Activated gamma-delta T cell (primary cell): ENCODE data around the gene MAPK8IP3.
"Not testable (repeated sequence)": the region's sequence is repeated elsewhere in the genome, so short reads cannot be mapped to it uniquely, and the experiment has no call there.

Experiments
- DNase-seq: peaks from one replicate; lab custom pipeline; 2025; lab: John Stamatoyannopoulos, UW

The MAPK8IP3 gene

DNA sequence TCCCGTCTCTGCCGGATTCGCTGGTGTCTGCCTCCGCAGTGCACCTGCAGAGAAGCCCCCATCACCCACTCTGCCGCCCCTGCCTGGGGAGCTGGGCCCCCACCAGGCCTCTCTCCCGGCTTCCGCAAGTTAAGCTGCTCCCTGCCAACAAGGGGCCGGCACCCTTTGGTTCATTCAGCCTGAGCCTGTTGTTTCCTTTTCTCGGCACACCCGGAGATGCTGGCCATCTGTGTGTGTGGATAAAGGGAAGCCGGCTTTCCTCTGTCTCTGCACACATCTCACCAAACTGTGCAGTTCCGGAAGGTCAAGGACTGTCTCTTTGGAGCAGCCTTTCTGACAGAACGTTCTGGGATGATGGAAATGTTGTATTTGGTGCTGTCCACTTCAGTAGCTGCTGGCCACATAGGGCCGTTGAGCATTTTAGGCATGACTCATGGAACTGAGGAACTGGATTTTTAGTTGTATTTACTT is 6.8 kb downstream of the MAPK8IP3 start:
- no peak for DNase-seq

DNA sequence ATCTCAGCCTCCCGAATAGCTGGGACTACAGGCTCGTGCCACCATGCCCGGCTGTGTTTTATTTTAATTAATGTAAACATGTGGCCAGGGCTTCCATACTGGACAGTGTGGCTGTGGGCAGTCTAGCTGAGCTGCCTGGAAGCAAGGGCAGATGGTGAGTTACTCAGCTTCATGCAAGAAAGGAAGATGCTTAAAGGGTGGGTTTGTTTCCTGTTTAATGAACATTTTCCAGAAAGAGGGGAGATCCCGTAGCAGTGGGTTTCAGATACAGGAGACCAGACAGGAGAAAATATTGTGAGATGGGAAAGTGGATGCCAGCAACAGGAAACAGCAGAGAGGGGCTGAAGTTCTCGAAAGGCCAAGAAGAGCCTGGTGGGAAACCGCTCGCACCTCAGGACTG is 7.3 kb downstream of the MAPK8IP3 start:
- DNase-seq, result no peak

DNA sequence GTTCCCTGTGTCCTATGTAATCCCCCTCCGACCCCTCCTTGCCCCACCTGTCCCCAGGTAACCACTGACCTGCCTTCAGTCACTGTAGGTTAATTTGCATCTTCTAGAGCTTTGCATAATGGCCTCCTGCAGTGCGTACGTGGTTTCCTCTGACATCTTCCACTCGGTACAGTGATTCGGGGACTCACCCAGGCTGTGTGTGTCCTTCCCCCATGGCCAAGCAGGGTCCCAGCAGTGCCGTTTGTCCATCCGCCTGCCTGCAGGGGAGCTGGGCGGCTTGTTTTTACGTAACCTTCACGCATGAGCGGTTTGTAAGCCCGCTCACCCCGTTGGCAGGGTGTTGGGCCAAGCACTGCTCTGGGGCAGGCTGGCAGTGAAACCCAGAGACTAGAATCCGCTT is 7.9 kb downstream of the MAPK8IP3 start:
- DNase-seq, result no peak

DNA sequence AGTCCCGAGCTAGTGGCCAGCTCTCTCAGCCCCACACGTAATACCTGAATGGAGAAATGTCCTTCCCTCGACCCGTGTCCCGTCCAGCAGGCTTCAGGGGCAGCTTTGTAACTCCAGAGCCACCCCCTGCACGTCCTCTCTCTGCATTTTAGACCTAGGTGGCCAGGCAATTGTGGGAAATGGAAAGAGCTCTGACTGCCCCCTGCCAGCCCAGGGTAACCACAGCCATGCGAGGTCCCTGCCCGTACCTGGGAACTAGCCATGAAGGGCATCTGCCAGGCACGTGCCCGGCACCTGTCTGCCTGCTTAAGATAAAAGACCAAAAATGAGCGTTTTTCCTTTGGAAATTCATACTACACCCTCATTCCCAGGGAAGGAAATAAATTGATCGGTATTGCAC is 9.2 kb downstream of the MAPK8IP3 start:
- DNase-seq, result no peak

DNA sequence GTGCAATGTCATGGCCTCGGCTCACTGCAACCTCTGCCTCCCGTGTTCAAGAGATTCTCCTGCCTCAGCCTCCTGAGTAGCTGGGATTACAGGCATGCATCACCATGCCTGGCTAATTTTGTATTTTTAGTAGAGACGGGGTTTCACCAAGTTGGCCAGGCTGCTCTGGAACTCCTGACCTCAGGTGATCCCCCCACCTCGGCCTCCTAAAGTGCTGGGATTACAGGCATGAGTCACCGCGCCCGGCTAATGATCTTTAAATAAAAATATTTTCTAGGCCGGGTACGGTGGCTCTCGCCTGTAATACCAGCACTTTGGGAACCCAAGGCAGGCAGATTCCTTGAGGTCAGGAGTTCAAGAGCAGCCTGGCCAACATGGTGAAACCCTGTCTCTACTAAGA is 12.2 kb downstream of the MAPK8IP3 start:
- DNase-seq, result not testable (repeated sequence)

DNA sequence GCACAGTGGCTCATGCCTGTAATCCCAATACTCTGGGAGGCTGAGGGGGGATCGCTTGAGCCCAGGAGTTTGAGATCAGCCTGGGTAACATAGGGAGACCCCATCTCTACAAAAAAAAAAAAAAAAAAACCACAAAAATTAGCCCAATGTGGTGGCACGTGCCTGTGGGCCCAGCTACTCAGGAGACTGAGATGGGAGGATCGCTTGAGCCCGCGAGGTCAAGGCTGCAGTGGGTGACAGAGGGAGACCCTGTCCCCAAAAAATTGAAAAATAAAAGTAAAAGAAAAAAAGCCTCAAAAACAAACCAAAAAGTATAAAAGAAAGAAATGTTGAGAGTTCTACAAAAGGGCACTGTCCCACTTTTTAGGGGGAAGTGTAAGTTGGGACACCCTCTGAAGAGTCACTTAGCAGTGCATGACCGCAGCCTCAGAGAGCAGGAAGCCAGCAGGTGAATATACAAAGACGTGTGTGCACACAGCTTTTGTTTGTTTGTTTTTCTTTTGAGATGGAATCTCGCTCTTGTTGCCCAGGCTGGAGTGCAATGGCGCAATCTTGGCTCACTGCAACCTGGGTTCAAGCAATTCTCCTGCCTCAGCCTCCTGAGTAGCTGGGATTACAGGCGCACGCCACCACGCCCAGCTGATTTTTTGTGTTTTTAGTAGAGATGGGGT is 13.7 kb downstream of the MAPK8IP3 start:
- not testable (repeated sequence) for DNase-seq

DNA sequence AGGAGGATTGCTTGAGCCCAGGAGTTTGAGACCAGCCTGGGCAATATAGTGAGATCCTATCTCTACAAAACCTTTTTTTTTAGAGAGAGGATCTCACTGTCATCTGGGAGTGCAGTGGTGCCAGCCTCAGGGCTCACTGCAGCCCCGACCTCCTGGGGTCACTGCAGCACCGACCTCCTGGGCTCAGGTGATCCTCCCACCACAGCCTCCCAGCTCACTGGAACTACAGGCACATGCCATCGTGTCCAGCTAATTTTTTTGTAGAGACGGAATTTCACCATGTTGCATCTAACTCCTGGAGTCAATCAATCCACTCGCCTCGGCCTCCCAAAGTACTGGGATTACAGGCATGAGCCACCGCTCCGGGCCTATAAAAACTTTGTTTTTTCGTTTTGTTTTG is 15.4 kb downstream of the MAPK8IP3 start:
- no peak for DNase-seq

DNA sequence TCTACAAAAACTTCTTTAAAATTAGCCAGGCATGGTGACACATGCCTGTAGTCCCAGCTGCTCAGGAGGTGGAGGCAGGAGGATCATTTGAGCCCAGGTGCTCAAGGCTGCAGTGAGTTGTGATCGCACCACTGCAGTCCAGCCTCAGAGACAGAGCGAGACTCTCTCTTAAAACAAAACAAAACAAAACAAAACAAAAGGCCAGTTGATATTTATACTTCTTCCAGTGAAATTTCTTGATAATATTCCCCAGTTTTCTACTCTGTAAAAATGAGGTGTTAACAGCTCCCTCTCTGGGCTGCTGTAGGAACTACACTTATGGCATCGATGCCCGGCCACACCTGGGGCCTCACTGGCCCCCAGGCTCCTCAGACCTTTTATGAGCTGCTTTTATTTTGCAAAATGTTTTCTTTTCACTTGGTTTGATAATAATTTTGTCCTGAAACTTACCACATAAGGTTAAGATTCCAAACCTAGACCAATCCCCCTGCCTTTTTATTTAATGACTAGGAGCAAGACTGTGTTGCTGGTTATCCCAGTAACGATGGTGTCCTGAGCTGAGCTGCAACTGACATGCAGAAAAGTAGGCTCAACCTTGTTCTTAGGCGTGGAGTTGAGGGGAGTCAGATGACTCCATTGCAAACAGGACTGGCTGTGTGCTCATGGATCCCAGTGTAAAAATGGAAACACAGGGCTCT is 17.6 kb downstream of the MAPK8IP3 start:
- DNase-seq, result no peak

DNA sequence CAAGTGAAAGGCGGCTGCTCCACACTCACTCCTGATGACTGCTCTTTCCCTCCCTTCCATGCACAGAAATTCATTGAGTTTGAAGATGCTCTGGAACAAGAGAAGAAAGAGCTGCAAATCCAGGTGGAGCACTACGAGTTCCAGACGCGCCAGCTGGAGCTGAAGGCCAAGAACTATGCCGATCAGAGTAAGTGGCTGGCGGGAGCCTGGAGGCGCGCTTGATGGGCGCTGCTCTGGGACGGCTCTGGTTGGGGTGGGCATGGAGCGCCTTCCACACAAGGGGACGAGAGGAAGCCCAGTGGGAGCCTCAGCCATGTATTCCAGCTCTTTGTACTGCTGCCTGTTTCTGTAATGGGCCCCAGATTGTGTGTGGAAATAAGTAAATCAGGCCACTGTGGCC is 18.5 kb downstream of the MAPK8IP3 start:
- no peak for DNase-seq

DNA sequence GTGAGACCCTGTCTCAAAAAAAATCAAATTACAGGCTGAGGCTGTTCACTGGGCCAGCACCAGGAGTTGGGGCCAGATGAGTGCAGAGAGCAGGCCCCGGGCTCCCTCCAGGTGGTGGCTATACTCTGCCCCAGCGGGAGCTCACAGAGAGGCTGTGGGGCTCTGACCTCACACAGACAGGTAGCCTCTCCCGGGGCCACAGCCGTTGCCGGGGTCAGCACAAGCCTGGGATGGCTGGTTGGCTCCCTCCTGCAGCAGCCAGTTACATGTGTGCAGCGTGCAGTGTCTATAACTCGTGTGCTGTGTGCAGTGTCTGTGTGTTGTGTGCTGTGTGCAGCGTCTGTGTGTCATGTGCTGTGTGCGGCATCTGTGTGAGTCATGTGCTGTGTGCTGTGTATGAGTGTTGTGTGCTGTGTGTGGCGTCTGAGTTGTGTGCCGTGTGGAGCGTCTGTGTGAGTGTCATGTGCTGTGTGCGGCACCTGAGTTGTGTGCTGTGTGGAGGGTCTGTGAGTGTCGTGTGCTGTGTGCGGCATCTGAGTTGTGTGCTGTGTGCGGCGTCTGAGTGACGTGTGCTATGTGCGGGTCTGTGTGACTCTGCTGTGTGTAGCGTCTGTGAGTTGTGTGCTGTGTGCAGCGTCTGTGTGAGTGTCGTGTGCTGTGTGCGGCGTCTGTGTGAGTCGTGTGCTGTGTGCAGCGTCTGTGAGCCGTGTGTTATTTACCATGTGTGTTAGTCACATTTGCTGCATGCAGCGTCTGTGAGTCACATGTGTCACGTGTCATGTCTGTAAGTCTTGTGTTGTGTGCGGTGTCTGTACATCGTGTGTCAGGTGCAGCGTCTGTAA is 20.9 kb downstream of the MAPK8IP3 start:
- DNase-seq, result no peak

DNA sequence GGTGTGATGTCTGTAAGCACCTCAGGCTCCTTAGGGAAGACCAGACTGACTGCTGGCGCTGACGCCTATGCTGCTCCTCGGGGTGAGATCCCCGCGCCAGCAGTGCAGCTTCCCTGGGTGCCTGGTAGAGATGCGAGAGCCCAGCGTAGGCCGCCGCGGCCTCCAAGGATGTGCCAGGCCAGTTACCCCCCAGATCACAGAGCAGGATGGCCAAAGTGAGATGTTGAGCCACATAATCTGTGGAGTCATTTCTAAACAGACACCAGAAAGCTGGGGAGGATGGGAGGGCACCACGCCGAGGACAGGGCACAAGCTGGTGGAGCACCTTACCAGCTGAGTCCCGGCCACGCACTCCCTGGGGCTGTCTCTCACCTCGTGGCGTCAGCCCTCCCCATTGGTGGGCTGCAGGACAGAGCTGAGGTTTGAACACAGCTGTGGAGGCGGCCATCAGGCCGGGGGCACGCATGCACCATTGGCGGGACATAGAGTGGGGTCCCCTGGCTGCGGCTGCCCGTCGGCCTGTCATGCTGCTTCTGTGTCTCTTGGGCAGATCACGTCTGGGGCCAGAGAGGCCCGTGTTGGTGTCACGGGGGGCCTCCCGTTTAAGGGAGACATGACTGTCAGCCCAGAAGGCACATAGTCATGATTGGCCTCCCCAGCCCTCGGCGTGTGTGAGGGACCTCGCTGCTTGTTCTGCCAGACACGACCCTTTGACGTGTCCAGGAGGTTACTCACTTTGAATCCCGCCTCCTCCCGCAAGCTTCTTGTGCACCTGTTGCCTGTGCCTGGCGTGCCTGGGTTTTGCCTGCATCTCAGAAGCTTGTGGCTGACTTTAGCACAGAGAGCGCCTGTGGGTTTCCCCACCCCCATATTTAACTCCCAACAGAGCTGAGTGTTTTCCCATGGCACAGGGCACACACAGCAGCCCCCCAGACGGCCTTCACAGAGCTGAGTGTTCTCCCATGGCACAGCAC is 21.9 kb downstream of the MAPK8IP3 start:
- DNase-seq, result no peak

DNA sequence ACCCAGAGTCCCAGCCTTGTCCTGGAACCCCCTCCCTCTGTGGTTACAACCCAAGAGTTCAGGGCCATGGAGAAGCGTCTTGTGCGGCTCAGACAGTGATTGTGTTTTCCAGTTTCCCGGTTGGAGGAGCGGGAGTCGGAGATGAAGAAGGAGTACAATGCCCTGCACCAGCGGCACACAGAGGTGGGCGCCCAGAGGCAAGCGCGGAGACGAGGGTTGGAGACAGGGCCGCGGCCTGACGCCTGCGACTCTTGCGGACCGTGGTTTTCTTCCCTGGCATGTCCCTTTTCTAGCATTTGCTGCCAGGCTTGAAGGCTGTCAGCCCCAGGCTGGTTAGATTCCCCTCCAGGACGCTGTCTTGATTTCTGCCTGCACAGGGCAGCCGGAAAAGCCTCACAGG is 23.0 kb downstream of the MAPK8IP3 start:
- no peak for DNase-seq

DNA sequence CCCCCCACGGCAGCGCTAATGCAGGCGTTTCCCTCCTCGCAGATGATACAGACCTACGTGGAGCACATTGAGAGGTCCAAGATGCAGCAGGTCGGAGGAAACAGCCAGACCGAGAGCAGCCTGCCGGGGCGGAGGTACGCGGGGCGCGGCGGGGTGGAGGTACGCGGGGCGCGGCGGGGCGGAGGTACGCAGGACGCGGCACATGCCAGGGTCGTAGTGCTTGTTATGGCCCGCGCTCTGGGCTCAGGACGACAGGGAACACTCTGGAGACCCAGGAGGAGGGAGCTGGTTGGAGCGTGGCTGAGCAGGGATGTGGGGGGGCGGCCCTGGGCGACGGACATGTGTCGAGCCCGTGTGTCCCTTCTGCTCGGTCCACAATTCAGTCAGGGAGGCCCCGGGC is 23.4 kb downstream of the MAPK8IP3 start:
- no peak for DNase-seq

DNA sequence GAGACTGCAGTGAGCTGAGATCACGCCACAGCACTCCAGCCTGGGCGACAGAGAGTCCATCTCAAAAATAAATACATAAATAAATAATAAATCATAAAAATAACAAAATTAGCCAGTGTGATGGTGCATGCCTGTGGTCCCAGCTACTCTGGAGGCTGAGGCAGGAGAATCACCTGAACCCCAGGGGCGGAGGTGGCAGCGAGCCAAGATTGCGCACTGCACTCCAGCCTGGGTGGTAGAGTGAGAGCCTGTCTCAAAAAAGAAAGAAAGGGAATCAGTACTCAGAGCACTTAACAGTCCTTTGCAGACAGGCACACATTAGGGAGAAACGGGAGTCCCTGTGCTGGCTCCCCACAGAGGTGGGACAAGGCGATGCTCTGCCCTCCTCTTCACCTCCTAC is 25.1 kb downstream of the MAPK8IP3 start:
- DNase-seq, result no peak

DNA sequence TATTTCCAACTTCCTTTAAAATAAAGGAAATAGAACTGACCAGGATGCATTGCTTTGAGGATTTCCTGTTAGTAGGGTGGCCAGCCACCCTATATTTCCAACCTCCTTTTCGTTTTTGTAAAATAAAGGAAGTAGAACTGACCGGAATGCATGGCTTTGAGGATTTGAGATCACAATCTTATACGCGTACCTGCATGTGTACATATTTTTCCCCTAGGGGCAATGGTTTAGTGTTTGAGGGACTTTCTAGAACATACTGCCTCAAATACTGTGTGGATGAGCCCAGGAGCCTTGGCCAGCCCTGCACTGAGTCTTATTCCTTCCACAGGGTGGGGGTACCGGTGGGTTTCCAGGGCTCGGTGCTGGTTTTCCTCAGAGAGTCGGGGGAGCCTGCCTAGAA is 25.6 kb downstream of the MAPK8IP3 start:
- no peak for DNase-seq

DNA sequence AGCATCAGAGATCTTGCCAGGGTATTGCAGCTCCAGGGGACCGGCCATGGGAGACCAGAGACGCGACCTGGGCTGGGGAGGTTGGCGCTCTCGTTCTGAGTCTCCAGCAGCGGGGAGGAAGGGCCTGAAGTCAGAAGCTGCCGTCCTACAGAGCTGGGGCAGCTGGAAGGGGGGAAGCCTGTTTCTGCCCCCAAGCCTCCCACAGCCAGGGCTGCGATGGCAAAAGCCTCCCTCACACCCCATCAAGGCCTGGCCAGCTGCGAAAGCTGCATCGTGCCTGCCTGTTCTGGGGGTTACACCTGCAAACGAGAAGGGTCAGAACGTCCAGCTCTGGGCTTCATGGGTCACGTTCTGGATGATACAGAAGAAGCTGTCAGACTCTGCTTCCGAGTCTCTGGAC is 26.1 kb downstream of the MAPK8IP3 start:
- DNase-seq, result no peak

DNA sequence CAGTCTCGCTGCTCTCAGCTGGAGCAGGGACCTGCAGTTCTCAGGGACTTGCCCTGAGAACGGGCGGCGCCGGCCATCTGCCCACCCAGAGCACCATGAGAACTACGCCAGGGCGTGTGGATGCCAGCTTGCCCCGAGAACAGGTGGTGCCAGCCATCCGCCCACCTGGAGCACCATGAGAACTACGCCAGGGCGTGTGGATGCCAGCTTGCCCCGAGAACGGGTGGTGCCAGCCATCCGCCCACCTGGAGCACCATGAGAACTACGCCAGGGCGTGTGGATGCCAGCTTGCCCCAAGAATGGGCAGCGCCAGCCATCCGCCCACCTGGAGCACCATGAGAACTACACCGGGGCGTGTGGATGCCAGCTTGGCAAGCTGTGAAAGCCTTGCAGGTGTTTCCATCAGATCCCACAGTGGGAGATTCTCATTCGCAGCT is 26.6 kb downstream of the MAPK8IP3 start:
- not testable (repeated sequence) for DNase-seq

DNA sequence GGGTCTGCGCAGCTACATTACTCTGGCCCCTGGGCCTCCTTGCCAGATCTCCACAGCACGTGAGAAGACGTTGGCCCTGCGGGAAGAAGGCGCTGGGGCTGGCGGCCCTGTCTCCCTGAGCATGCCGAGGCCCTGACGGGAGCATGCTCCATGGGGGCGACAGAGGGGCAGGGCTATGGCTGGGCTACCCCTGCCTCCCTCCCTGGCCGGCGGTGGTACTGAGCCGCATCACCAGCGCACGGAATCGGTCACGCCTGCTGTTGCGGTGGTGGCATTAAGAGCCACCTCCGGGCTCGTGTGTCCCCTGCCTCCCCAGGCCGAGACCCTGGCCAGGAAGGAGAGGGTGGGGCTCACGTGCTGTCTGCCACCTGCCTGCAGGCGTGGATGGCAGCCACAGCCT is 28.1 kb downstream of the MAPK8IP3 start:
- no peak for DNase-seq

DNA sequence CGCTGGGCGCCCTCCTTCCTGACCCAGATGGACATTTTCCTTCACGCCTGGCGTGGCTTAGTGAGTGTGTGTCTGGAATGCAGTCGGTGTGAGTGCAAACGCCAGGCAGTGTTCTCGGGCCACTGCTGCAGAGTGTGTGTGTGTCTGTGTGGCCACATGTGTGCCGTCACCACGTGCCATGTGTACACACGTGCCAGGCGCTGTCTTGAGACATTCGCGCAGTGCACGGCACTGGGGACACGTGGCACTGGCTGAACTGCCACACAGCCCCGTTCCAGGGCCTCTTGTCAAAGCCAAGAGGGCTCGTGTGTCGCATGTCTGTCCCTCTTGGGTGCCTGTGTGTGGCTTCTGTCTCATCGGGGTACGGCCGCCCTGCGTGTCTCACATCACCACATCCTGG is 28.8 kb downstream of the MAPK8IP3 start:
- DNase-seq, result no peak

DNA sequence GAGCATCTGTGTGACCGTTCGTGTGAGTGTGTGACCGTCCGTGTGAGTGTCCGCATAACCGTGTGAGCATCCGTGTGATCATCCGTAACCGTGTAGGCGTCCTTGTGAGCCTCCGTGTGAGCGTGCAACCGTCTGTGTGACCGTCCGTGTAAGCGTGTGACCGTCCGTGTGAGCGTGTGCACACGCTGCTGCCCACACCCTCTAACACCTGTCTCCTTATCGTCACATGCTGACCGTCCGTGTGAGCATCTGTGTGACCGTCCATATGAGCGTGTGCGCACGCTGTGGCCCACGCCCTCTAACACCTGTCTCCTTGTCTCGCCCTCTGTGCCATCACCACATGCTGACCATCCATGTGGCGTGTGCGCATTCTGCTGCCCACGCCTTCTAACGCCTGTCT is 34.2 kb downstream of the MAPK8IP3 start:
- no peak for DNase-seq

DNA sequence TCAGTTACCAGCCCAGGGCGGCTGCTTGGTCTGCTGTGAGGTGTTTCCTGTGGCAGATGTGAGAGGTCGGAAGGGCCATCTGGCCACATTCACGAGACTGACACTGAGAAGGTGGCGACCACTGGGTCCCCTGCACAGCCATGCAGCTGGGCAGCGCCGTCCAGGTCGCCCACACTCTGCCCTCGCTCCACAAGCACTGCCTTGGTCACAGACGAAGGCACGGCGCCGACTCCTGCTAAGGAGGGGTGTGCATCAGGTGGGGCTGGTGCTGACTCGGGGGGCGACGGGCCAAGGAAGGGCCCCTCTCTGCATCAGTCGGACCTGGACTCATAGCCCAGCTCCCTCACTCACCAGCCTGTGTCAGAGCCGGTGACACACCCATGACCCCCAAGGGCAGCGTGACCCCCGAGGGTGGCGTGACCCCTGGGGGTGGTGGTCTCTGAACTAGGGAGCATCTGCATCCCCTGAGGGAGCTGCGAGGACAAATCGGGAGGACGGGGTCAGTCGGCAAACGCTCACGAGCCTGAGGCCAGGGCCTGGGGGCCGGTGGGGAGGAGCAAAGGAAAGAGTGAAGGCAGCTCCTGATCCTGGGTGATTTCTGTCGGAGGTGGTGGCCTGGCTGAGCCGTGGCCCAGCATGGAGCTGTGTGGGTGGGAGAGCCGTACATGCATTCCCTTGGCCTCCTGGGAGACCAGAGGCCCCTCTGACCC is 34.9 kb downstream of the MAPK8IP3 start:
- DNase-seq, result no peak
